IMR-90 (cell line): ENCODE measurements around the gene TEX14. TPM values are rescaled to one million over a fixed set of nuclear protein-coding genes. Genes with fewer than 3 reads are reported as not detected.

Experiments used
- ATAC-seq: fragments of 200-7000 bp; cut with Tn5 transposase; 2 replicates; pipeline ENCODE4 v1.9.1; 2020; ENCODE audit warnings: low read depth, mild to moderate bottlenecking, moderate library complexity
- BruUV-seq: library from RNA; stranded (reverse); fragments of 400-500 nt; replicated peaks from 2 replicates; lab custom pipeline; 2021; lab: Mats Ljungman, UMichigan
- CTCF ChIA-PET: fragments of 300-600 bp; formaldehyde crosslinking; extraction: SDS; loops from one replicate; lab custom pipeline; 2021; ENCODE audit warnings: antibody characterized with exemption; lab: Yijun Ruan, JAX
- POLR2A ChIA-PET: fragments of 300-600 bp; sonication (Branson Sonifier 250); formaldehyde crosslinking; loops from one replicate; lab custom pipeline; 2022; ENCODE audit warnings: antibody characterized with exemption; ENCODE audit not compliant: unreplicated experiment; lab: Charles Lee
- DNase-seq: peaks from one replicate; pipeline ENCODE4 v3.0.0; 2013
- H2AFZ ChIP-seq: replicated peaks from 2 replicates; pipeline ENCODE3; 2013; ENCODE audit warnings: low read length, mild to moderate bottlenecking; ENCODE audit not compliant: poor library complexity
- H2AK5ac ChIP-seq: 2 replicates; pipeline ENCODE4 v1.6.1; 2013; ENCODE audit warnings: low read depth, low read length, inconsistent platforms
- H2AK9ac ChIP-seq: replicated peaks from 2 replicates; pipeline ENCODE3; 2013; ENCODE audit warnings: mild to moderate bottlenecking, low read depth, low read length, moderate library complexity; ENCODE audit not compliant: poor library complexity
- H2BK120ac ChIP-seq: 2 replicates; pipeline ENCODE4 v1.6.1; 2013; ENCODE audit warnings: low read depth, low read length, inconsistent platforms
- H2BK15ac ChIP-seq: 3 replicates; pipeline ENCODE4 v1.6.1; 2013; ENCODE audit warnings: low read depth, low read length, inconsistent platforms
- H2BK20ac ChIP-seq: 2 replicates; pipeline ENCODE4 v1.6.1; 2013; ENCODE audit warnings: low read depth, mild to moderate bottlenecking, inconsistent platforms, low read length, moderate library complexity
- H2BK5ac ChIP-seq: 2 replicates; pipeline ENCODE4 v1.6.1; 2013; ENCODE audit warnings: mild to moderate bottlenecking, low read depth, low read length, inconsistent platforms; ENCODE audit not compliant: poor library complexity, severe bottlenecking
- H3K14ac ChIP-seq: replicated peaks from 2 replicates; pipeline ENCODE4 v1.6.1; 2013; ENCODE audit warnings: low read depth, low read length, inconsistent platforms
- H3K18ac ChIP-seq: 2 replicates; pipeline ENCODE4 v1.6.1; 2013; ENCODE audit warnings: low read depth, low read length, control low read depth
- H3K23ac ChIP-seq: 2 replicates; pipeline ENCODE4 v1.6.1; 2013; ENCODE audit warnings: low read depth, low read length, inconsistent platforms
- H3K27ac ChIP-seq: 2 replicates; pipeline ENCODE4 v1.5.1; 2013; ENCODE audit warnings: mild to moderate bottlenecking, control low read depth, low read length; ENCODE audit not compliant: insufficient read depth
- H3K27me3 ChIP-seq: 2 replicates; pipeline ENCODE4 v1.6.1; 2013; ENCODE audit warnings: low read length; ENCODE audit not compliant: control insufficient read depth, insufficient read depth
- H3K36me3 ChIP-seq: 2 replicates; pipeline ENCODE4 v1.6.1; 2013; ENCODE audit warnings: low read length, mixed read lengths; ENCODE audit not compliant: control insufficient read depth, insufficient read depth
- H3K4ac ChIP-seq: 2 replicates; pipeline ENCODE4 v1.6.1; 2013; ENCODE audit warnings: low read depth, low read length, inconsistent platforms
- H3K4me1 ChIP-seq: 2 replicates; pipeline ENCODE4 v1.6.1; 2013; ENCODE audit warnings: low read length, mixed read lengths; ENCODE audit not compliant: control insufficient read depth, insufficient read depth
- H3K4me2 ChIP-seq: 2 replicates; pipeline ENCODE4 v1.6.1; 2013; ENCODE audit warnings: low read depth, mild to moderate bottlenecking, control low read depth, low read length, moderate library complexity
- H3K4me3 ChIP-seq: 2 replicates; pipeline ENCODE4 v1.5.1; 2013; ENCODE audit warnings: low read depth, mild to moderate bottlenecking, control low read depth, low read length, moderate library complexity; ENCODE audit not compliant: insufficient read depth
- H3K56ac ChIP-seq: 2 replicates; pipeline ENCODE4 v1.6.1; 2013; ENCODE audit warnings: low read length, inconsistent platforms; ENCODE audit not compliant: insufficient read depth; ENCODE audit errors: extremely low read depth
- H3K79me1 ChIP-seq, 2 experiments: 2 replicates each; pipeline ENCODE4 v1.6.1; 2013; ENCODE audit warnings: low read length in 2 of 2, inconsistent platforms in 1 of 2, low read depth in 1 of 2
- H3K9ac ChIP-seq: 2 replicates; pipeline ENCODE4 v1.6.1; 2013; ENCODE audit warnings: low read depth, low read length, control low read depth
- H3K9me1 ChIP-seq: 2 replicates; pipeline ENCODE4 v1.6.1; 2013; ENCODE audit warnings: low read length, inconsistent platforms; ENCODE audit not compliant: insufficient read depth
- H3K9me3 ChIP-seq: 2 replicates; pipeline ENCODE4 v1.6.1; 2013; ENCODE audit warnings: low read length; ENCODE audit not compliant: control insufficient read depth, insufficient read depth
- H4K20me1 ChIP-seq: 2 replicates; pipeline ENCODE4 v1.6.1; 2013; ENCODE audit warnings: low read length, inconsistent platforms; ENCODE audit not compliant: insufficient read depth
- H4K5ac ChIP-seq: 2 replicates; pipeline ENCODE4 v1.6.1; 2013; ENCODE audit warnings: mild to moderate bottlenecking, low read depth, low read length, control low read depth
- H4K8ac ChIP-seq, 2 experiments: 2 replicates each; pipeline ENCODE4 v1.6.1; 2013; ENCODE audit warnings: low read depth in 2 of 2, low read length in 2 of 2, control low read depth in 1 of 2, inconsistent platforms in 1 of 2
- H4K91ac ChIP-seq: 2 replicates; pipeline ENCODE4 v1.6.1; 2013; ENCODE audit warnings: low read depth, low read length, inconsistent platforms; ENCODE audit not compliant: insufficient read depth
- BHLHE40 ChIP-seq: fragments of 150-350 bp; IDR thresholded peaks from 2 replicates; pipeline ENCODE4 v1.6.1; 2016; ENCODE audit warnings: mild to moderate bottlenecking, low read depth, low read length
- CEBPB ChIP-seq: IDR thresholded peaks from 2 replicates; pipeline ENCODE4 v1.6.1; 2012; ENCODE audit warnings: low read depth, low read length, improper control_type of control experiment
- CHD1 ChIP-seq: IDR thresholded peaks from 2 replicates; pipeline ENCODE4 v1.6.1; 2012; ENCODE audit warnings: low read depth, low read length, improper control_type of control experiment
- ELK1 ChIP-seq: fragments of 150-350 bp; IDR thresholded peaks from 2 replicates; pipeline ENCODE4 v1.6.1; 2016; ENCODE audit warnings: low read depth, mild to moderate bottlenecking, low read length, moderate library complexity, borderline replicate concordance
- FOS ChIP-seq: fragments of 150-350 bp; IDR thresholded peaks from 2 replicates; pipeline ENCODE4 v1.6.1; 2016; ENCODE audit warnings: low read depth, low read length
- MAFK ChIP-seq: IDR thresholded peaks from 2 replicates; pipeline ENCODE4 v1.6.1; 2012; ENCODE audit warnings: low read depth, low read length, improper control_type of control experiment
- MAZ ChIP-seq: IDR thresholded peaks from 2 replicates; pipeline ENCODE4 v1.6.1; 2012; ENCODE audit warnings: low read depth, mild to moderate bottlenecking, low read length, improper control_type of control experiment, moderate library complexity, borderline replicate concordance
- NFE2L2 ChIP-seq: fragments of 150-350 bp; IDR thresholded peaks from 2 replicates; pipeline ENCODE4 v1.6.1; 2016; ENCODE audit warnings: low read depth, mild to moderate bottlenecking, low read length
- POLR2A ChIP-seq: IDR thresholded peaks from 2 replicates; pipeline ENCODE4 v1.6.1; 2012; ENCODE audit warnings: mild to moderate bottlenecking, low read depth, low read length
- RAD21 ChIP-seq: IDR thresholded peaks from 2 replicates; pipeline ENCODE4 v1.6.1; 2012; ENCODE audit warnings: low read length, improper control_type of control experiment
- RCOR1 ChIP-seq: IDR thresholded peaks from 2 replicates; pipeline ENCODE4 v1.6.1; 2012; ENCODE audit warnings: mild to moderate bottlenecking, low read length, improper control_type of control experiment; ENCODE audit not compliant: insufficient replicate concordance
- RFX5 ChIP-seq: IDR thresholded peaks from 2 replicates; pipeline ENCODE4 v1.8.0; 2012; ENCODE audit warnings: low read depth, mild to moderate bottlenecking, low read length, moderate library complexity
- USF2 ChIP-seq: fragments of 150-350 bp; IDR thresholded peaks from 2 replicates; pipeline ENCODE4 v1.6.1; 2017; ENCODE audit warnings: mild to moderate bottlenecking, antibody characterized with exemption, low read length, low read depth
- WGBS, 2 experiments: methylation state at CpG; one replicate each; pipeline versions ENCODE4 v1.1.5 to v1.1.7; 2013; ENCODE audit warnings: missing lambda C conversion rate in 2 of 2; ENCODE audit not compliant: insufficient read length in 1 of 2; ENCODE audit errors: extremely low coverage in 2 of 2; 5-methylcytosine and 5-hydroxymethylcytosine counted together
- dilution Hi-C: fragments of 300-500 bp; cut with HindIII; formaldehyde crosslinking; loops from one replicate; pipeline ENCODE4 v1.14.3; 2018; ENCODE audit warnings: low sequenced_read_pairs; ENCODE audit not compliant: unreplicated experiment
- in situ Hi-C: fragments of 300-500 bp; cut with MboI; formaldehyde crosslinking; loops from 3 replicates; pipeline ENCODE4 v1.14.3; 2019; ENCODE audit warnings: low sequenced_read_pairs, inconsistent platforms, mixed read lengths
- intact Hi-C: fragments of 100-400 bp; cut with micrococcal nuclease; formaldehyde crosslinking; loops from 2 replicates; pipeline ENCODE4 v1.10.0; 2022
- polyA plus RNA-seq, 3 experiments: library from polyadenylated mRNA; depleted of rRNA; stranded (reverse); fragments of >200 nt; gene quantifications; 2 replicates each; pipeline ENCODE4 v1.2.3, GENCODE V29; 2012; ENCODE audit warnings: low replicate concordance in 1 of 3
- total RNA-seq: library from RNA; depleted of rRNA; stranded (reverse); fragments of >200 nt; gene quantifications from 2 replicates; pipeline ENCODE4 v1.2.3, GENCODE V29; 2012

TEX14 gene
- total and polyA plus RNA-seq, 2 of the 4 experiments (the other 2 are of a cell fraction) = not detected

GRCh38 chr17:58664302-58664701 is 27.5 kb downstream of the TEX14 start (continued):
- TF ChIP-seq ELK1 = no peak
- no peak for TF ChIP-seq POLR2A
- no peak for TF ChIP-seq RCOR1

GRCh38 chr17:58661499-58661898 is 30.3 kb downstream of the TEX14 start:
- CTCF ChIA-PET = no interaction called here
- Histone ChIP-seq H3K14ac (no peak overlapping the region), H3K4me1 (no peaks in the 10 kb centered on the region), H3K36me3 (no peaks in the 10 kb centered on the region), H2BK5ac (no peak overlapping the region), H2BK120ac (no peak overlapping the region), H4K8ac (no peak overlapping the region), H4K20me1 (no peaks in the 10 kb centered on the region; the same call in 1 of the 2 replicates), H3K9me1 (0 out of 2 replicates have a peak, but pooled peaks cover 1% of the 10 kb centered on the region), H3K79me1 (no peaks in the 10 kb centered on the region), H2AK5ac (no peak overlapping the region), H3K4ac (no peak overlapping the region), H4K91ac (no peak overlapping the region), H3K27me3 (no peaks in the 10 kb centered on the region), H2BK20ac (no peak overlapping the region), H3K27ac (no peak overlapping the region), H3K4me2 (no peak overlapping the region), H4K5ac (no peak overlapping the region), H3K9me3 (no peaks in the 10 kb centered on the region), H3K56ac (no peak overlapping the region), H3K9ac (no peak overlapping the region), H3K18ac (no peak overlapping the region), H2BK15ac (no peak overlapping the region), H3K4me3 (no peak overlapping the region), H2AK9ac (no peak overlapping the region), H3K23ac (no peak overlapping the region), H2AFZ (no peak overlapping the region)
- in situ Hi-C loops = no loop called here
- POLR2A ChIA-PET = no interaction called here
- no peak for ATAC-seq
- 89% methylated on average over 15 of the region's 26 CpGs; no CpG with 5 or more reads in 1 of the 2 experiments for WGBS, 2 experiments
- dilution Hi-C loops = no loop called here
- intact Hi-C loops = no loop called here
- DNase-seq = no peak
- no TSS peak for BruUV-seq
- TF ChIP-seq MAFK = no peak
- no peak for TF ChIP-seq USF2
- no peak for TF ChIP-seq RFX5
- TF ChIP-seq MAZ = no peak
- TF ChIP-seq RCOR1 = no peak
- TF ChIP-seq FOS = no peak
- TF ChIP-seq ELK1 = no peak
- TF ChIP-seq RAD21 = no peak
- TF ChIP-seq CHD1 = no peak
- no peak for TF ChIP-seq NFE2L2
- TF ChIP-seq BHLHE40 = no peak
- no peak for TF ChIP-seq CEBPB
- no peak for TF ChIP-seq POLR2A
